ENCODE results near the gene AMPD2. TPM values are rescaled to one million over a fixed set of nuclear protein-coding genes. Genes with fewer than 3 reads are reported as not detected.

The AMPD2 gene
- total and polyA plus RNA-seq, 7 experiments from 2014 or later = 26.2 to 403 (median 84.9) TPM

DNA sequence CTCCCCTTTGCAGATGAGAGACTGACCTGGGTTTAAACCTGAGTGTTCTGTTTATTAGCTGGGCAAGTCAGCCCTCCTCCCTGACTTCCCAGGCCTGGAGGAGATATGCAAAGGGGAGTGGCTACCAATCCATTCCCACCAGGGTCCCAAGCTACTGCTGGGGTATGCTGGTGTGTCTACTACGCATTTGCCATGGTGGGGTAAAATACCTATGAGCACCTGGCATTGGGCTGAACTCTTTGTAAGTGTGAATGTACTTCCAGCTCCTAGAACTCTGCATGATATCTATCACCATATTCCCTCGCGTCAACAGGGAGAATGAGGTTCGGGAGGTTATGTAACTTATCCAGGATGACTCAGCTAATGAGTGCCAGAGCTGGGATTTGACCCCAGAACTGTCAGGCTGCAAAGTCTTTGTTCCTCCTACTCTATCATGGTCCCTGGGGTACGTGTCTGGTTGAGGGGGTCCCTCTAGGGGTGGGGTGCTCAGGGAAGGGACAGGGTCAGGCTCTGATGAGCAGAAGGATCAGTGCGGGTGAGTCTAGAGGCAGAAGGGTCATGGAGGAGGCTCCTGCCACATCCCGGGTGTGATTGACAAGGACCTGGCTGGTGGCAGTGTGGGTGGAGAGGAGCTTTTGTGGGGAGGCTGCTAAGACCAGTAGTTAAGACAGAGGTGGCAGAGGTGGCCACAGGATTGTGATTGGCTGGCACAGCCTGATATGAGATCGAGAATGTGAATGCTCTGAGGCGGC lies 16.7 kb downstream of the AMPD2 start:
- ChIA-PET POLR2A (interaction anchor here (0.9 to 1.1 kb wide), 3 partner anchors 12 to 90 kb away, joined by 3 read pairs; partner anchors contain the start of gene GNAI3), CTCF (interaction anchor here (0.6 to 9.2 kb wide), 9 partner anchors 9 to 378 kb away, joined by 3 to 84 read pairs (median 4); partner anchors contain the start of genes CYB561D1, GNAI3 and GSTM4)
- no peak overlapping the region for H3K27ac ChIP-seq (ENCODE audit: low read depth, low read length)

DNA sequence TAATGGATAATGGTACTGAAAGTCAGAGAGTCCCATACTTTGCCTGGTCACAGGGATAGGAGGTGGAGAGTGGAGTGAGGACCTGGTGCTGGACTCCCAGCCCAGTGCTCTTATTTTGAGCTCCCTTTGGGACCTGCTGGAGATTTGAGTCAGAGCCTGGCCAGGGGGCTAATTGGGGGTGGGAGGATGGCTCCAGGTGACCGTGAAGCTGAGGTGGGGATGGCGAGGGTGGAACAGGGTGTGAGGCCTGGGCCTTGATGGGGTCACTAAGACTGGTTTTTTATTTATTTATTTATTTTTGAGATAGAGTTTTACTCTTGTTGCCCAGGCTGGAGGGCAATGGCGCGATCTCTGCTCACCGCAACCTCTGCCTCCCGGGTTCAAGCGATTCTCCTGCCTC lies 17.8 kb downstream of the AMPD2 start:
- ChIA-PET CTCF (interaction anchor here (1.0 to 9.2 kb wide), 7 partner anchors 8 to 143 kb away, joined by 3 to 84 read pairs (median 3); partner anchors contain the start of genes CYB561D1 and GSTM4), POLR2A (interaction anchor here (0.9 to 1.0 kb wide), 3 partner anchors 13 to 91 kb away, joined by 3 read pairs; no protein-coding TSS in a partner anchor)
- intact Hi-C loops (cut with micrococcal nuclease) = no loop called here
- H3K36me3 Mint-ChIP-seq = no peaks in the 10 kb centered on the region
- no peak for ATAC-seq
- H3K4me3 Mint-ChIP-seq = no peak overlapping the region
- Histone ChIP-seq H3K36me3 (ENCODE audit: control insufficient read depth in 2 of 3, insufficient read depth in 3 of 3, low read length in 3 of 3) (peaks cover 0 to under 1% (median 0%) of the 10 kb centered on the region in 3 experiments), H3K4me1 (ENCODE audit: control insufficient read depth in 2 of 2, insufficient read depth in 2 of 2, low read length in 2 of 2) (peaks cover 3 to 10% of the 10 kb centered on the region in 2 donors), H3K27me3 (ENCODE audit: control insufficient read depth in 2 of 2, insufficient read depth in 2 of 2, low read length in 2 of 2) (no peaks in the 10 kb centered on the region), H3K9me3 (ENCODE audit: control insufficient read depth in 2 of 3, low read length in 3 of 3) (no peaks in the 10 kb centered on the region), H3K27ac (ENCODE audit: low read depth, low read length) (no peak overlapping the region), H3K4me3 (ENCODE audit: low read length) (no peak overlapping the region)
- peaks cover 0 to 3% (median 0%) of the 10 kb centered on the region in 5 donors for H3K27me3 Mint-ChIP-seq
- no peak overlapping the region for H3K27ac Mint-ChIP-seq
- H3K4me1 Mint-ChIP-seq = peaks cover 11 to 18% (median 15%) of the 10 kb centered on the region in 7 donors
- no peak for DNase-seq
- H3K9me3 Mint-ChIP-seq = peaks cover 0 to 3% (median 0%) of the 10 kb centered on the region in 11 donors

More for the DNA sequence above, 16.7 kb downstream of the AMPD2 start:
- ATAC-seq (no peak), DNase-seq (no peak)
- no peak overlapping the region for H3K4me3 Mint-ChIP-seq
- peaks cover 0 to 11% (median 0%) of the 10 kb centered on the region in 3 experiments for H3K36me3 ChIP-seq (ENCODE audit: control insufficient read depth in 2 of 3, insufficient read depth in 3 of 3, low read length in 3 of 3)
- no peaks in the 10 kb centered on the region for H3K27me3 ChIP-seq (ENCODE audit: control insufficient read depth in 2 of 2, insufficient read depth in 2 of 2, low read length in 2 of 2)
- H3K27ac Mint-ChIP-seq = peak overlapping the region in 2 of 9 donors; percentile 22 to 61
- H3K4me1 Mint-ChIP-seq = peaks cover 11 to 18% (median 15%) of the 10 kb centered on the region in 7 donors
- peaks cover 0 to 4% (median 0%) of the 10 kb centered on the region in 5 donors for H3K36me3 Mint-ChIP-seq
- H3K4me1 ChIP-seq (ENCODE audit: control insufficient read depth in 2 of 2, insufficient read depth in 2 of 2, low read length in 2 of 2) = peaks cover 3 to 10% of the 10 kb centered on the region in 2 donors
- H3K4me3 ChIP-seq (ENCODE audit: low read length) = no peak overlapping the region
- no peaks in the 10 kb centered on the region for H3K9me3 ChIP-seq (ENCODE audit: control insufficient read depth in 2 of 3, low read length in 3 of 3)
- peaks cover 0 to 3% (median 0%) of the 10 kb centered on the region in 11 donors for H3K9me3 Mint-ChIP-seq
- intact Hi-C loops (cut with micrococcal nuclease) = no loop called here
- H3K27me3 Mint-ChIP-seq = peaks cover 0 to 3% (median 0%) of the 10 kb centered on the region in 5 donors

- Mint-ChIP-seq H3K9me3 (peaks cover 0 to 3% (median 0%) of the 10 kb centered on the region in 11 donors), H3K27ac (no peak overlapping the region), H3K27me3 (peaks cover 0 to 3% (median 0%) of the 10 kb centered on the region in 5 donors), H3K4me1 (peaks cover 9 to 23% (median 14%) of the 10 kb centered on the region in 7 donors), H3K4me3 (no peak overlapping the region), H3K36me3 (no peaks in the 10 kb centered on the region)
- H3K4me3 ChIP-seq (ENCODE audit: low read length) = no peak overlapping the region
- ATAC-seq (no peak), DNase-seq (no peak)
- no peaks in the 10 kb centered on the region for H3K36me3 ChIP-seq (ENCODE audit: control insufficient read depth in 2 of 3, insufficient read depth in 3 of 3, low read length in 3 of 3)
- H3K4me1 ChIP-seq (ENCODE audit: control insufficient read depth in 2 of 2, insufficient read depth in 2 of 2, low read length in 2 of 2) = peaks cover 6 to 15% of the 10 kb centered on the region in 2 donors
- H3K9me3 ChIP-seq (ENCODE audit: control insufficient read depth in 2 of 3, low read length in 3 of 3) = no peaks in the 10 kb centered on the region
- intact Hi-C loops (cut with micrococcal nuclease) = no loop called here
- POLR2A ChIA-PET = interaction anchor here (0.7 to 2.1 kb wide), 6 partner anchors 90 to 345 kb away, joined by 3 to 11 read pairs (median 4); partner anchors contain the start of genes AHCYL1 and GNAI3
- H3K27me3 ChIP-seq (ENCODE audit: control insufficient read depth in 2 of 2, insufficient read depth in 2 of 2, low read length in 2 of 2) = no peaks in the 10 kb centered on the region
- CTCF ChIA-PET = interaction anchor here (0.7 to 9.2 kb wide), 23 partner anchors 7 to 355 kb away, joined by 3 to 116 read pairs (median 4); partner anchors contain the start of genes AHCYL1, GNAI3 and GSTM4
- H3K27ac ChIP-seq (ENCODE audit: low read depth, low read length) = no peak overlapping the region
These were observed 19.6 kb downstream of the AMPD2 start for GRCh38 chr1:109639063-109639840.

- no peak overlapping the region for H3K27ac ChIP-seq (ENCODE audit: low read depth, low read length)
- H3K27me3 Mint-ChIP-seq = peaks cover 0 to 3% (median 0%) of the 10 kb centered on the region in 5 donors
- no peaks in the 10 kb centered on the region for H3K27me3 ChIP-seq (ENCODE audit: control insufficient read depth in 2 of 2, insufficient read depth in 2 of 2, low read length in 2 of 2)
- H3K4me1 Mint-ChIP-seq = peaks cover 5 to 17% (median 9%) of the 10 kb centered on the region in 7 donors
- intact Hi-C loops (cut with micrococcal nuclease) = loop anchor here (1.0 to 5.0 kb wide), 5 partner anchors 62 to 467 kb away; partner anchors contain the start of gene CSF1 (in 1 of the 2)
- POLR2A ChIA-PET = interaction anchor here (0.6 to 2.1 kb wide), 9 partner anchors 91 to 345 kb away, joined by 3 to 11 read pairs (median 3); partner anchors contain the start of genes AHCYL1 and GNAI3
- DNase-seq = no peak
- CTCF ChIA-PET = interaction anchor here (0.7 to 9.2 kb wide), 36 partner anchors 8 to 790 kb away, joined by 3 to 116 read pairs (median 4); partner anchors contain the start of genes AHCYL1, GNAI3, GSTM4 and PSMA5
- H3K9me3 ChIP-seq (ENCODE audit: control insufficient read depth in 2 of 3, low read length in 3 of 3) = no peaks in the 10 kb centered on the region
- no peak for ATAC-seq
- H3K4me1 ChIP-seq (ENCODE audit: control insufficient read depth in 2 of 2, insufficient read depth in 2 of 2, low read length in 2 of 2) = peaks cover 6 to 9% of the 10 kb centered on the region in 2 donors
- peak overlapping the region in 2 of 9 donors; percentile 28 to 59 for H3K27ac Mint-ChIP-seq
- H3K36me3 Mint-ChIP-seq = no peaks in the 10 kb centered on the region
- peak overlapping the region in 1 of 10 donors; percentile 8 for H3K4me3 Mint-ChIP-seq
- no peaks in the 10 kb centered on the region for H3K36me3 ChIP-seq (ENCODE audit: control insufficient read depth in 2 of 3, insufficient read depth in 3 of 3, low read length in 3 of 3)
- H3K9me3 Mint-ChIP-seq = peaks cover 0 to 3% (median 0%) of the 10 kb centered on the region in 11 donors
- no peak overlapping the region for H3K4me3 ChIP-seq (ENCODE audit: low read length)
These were observed 20.2 kb downstream of the AMPD2 start for GRCh38 chr1:109639841-109640184.

DNA sequence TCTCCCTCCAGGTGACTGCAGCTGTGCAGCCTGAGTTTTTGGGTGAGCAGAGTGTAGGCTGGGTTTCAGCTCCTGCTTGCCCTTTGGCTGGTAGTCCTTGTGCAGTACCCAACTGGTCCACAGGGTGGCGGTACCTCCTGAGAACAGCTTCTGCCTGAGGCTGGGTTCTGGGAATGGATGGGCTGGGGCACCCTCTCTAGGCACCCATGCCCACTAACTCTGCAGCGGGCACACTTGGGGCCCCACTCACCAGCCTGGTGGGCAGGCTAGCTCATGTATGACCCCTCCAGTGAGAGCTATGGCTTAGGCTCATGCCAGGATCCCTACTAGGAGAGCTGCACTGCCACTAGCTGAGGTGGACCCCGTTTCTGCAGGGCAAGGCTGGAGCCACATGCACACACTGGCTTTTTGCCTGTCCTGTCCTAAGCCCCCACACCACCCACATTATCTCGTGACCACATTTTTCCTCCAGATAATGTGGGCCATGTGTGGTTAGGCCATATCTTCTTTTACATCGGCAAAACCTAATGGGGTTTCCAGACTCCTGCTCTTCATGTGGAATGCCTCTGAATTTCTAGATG lies 20.7 kb downstream of the AMPD2 start:
- H3K27me3 Mint-ChIP-seq = peaks cover 0 to 7% (median 0%) of the 10 kb centered on the region in 5 donors
- H3K27ac Mint-ChIP-seq = peak overlapping the region in 2 of 9 donors; percentile 28 to 59
- H3K4me1 Mint-ChIP-seq = peaks cover 4 to 15% (median 5%) of the 10 kb centered on the region in 7 donors
- ATAC-seq (peak; percentile 88), DNase-seq (peak; percentile 73 to 92 (median 81))
- H3K36me3 ChIP-seq (ENCODE audit: control insufficient read depth in 2 of 3, insufficient read depth in 3 of 3, low read length in 3 of 3) = no peaks in the 10 kb centered on the region
- H3K36me3 Mint-ChIP-seq = no peaks in the 10 kb centered on the region
- intact Hi-C loops (cut with micrococcal nuclease) = loop anchor here (1.0 to 5.0 kb wide), 5 partner anchors 62 to 467 kb away; partner anchors contain the start of gene CSF1 (in 1 of the 2)
- CTCF ChIA-PET = interaction anchor here (0.6 to 9.2 kb wide), 44 partner anchors 8 to 789 kb away, joined by 3 to 116 read pairs (median 4); partner anchors contain the start of genes AHCYL1, GNAI3, GSTM2 and GSTM4
- POLR2A ChIA-PET = interaction anchor here (0.6 to 2.1 kb wide), 9 partner anchors 92 to 344 kb away, joined by 3 to 11 read pairs (median 3); partner anchors contain the start of genes AHCYL1 and GNAI3
- H3K27ac ChIP-seq (ENCODE audit: low read depth, low read length) = no peak overlapping the region
- no peaks in the 10 kb centered on the region for H3K27me3 ChIP-seq (ENCODE audit: control insufficient read depth in 2 of 2, insufficient read depth in 2 of 2, low read length in 2 of 2)
- peaks cover 6 to 7% of the 10 kb centered on the region in 2 donors for H3K4me1 ChIP-seq (ENCODE audit: control insufficient read depth in 2 of 2, insufficient read depth in 2 of 2, low read length in 2 of 2)
- H3K9me3 Mint-ChIP-seq = peaks cover 0 to 3% (median 0%) of the 10 kb centered on the region in 11 donors
- no peak overlapping the region for H3K4me3 ChIP-seq (ENCODE audit: low read length)
- peak overlapping the region in 1 of 10 donors; percentile 8 for H3K4me3 Mint-ChIP-seq
- H3K9me3 ChIP-seq (ENCODE audit: control insufficient read depth in 2 of 3, low read length in 3 of 3) = no peaks in the 10 kb centered on the region
